ENCODE results near the gene KIF3C. TPM values are rescaled to one million over a fixed set of nuclear protein-coding genes. Genes with fewer than 3 reads are reported as not detected.

KIF3C gene
- total RNA-seq, 1 experiment from 2014 or later: 12.8 TPM

- Histone ChIP-seq H3F3A (ENCODE audit: low read length, unreplicated experiment) (no peaks in the 10 kb centered on the region), H3K9me3 (ENCODE audit: low read length) (no peaks in the 10 kb centered on the region), H3K79me2 (ENCODE audit: low read length) (no peaks in the 10 kb centered on the region), H3K27me3 (ENCODE audit: low read length) (no peaks in the 10 kb centered on the region), H3K4me1 (ENCODE audit: insufficient read depth, low read length) (no peaks in the 10 kb centered on the region), H3K9me2 (replicated peaks; ENCODE audit: low read length) (no peaks in the 10 kb centered on the region), H3K27ac (ENCODE audit: low read length) (no peak overlapping the region), H3K4me2 (ENCODE audit: low read length) (no peak overlapping the region), H3K9ac (ENCODE audit: low read length) (no peak overlapping the region), H3K36me3 (ENCODE audit: low read depth, low read length) (no peaks in the 10 kb centered on the region), H4K20me1 (ENCODE audit: low read length) (no peaks in the 10 kb centered on the region), H3K4me3 (ENCODE audit: low read length) (no peak overlapping the region), H2AFZ (ENCODE audit: low read length) (no peak overlapping the region)
- TF ChIP-seq EZH2 (IDR thresholded peaks at IDR 0.05; ENCODE audit: low read length, unreplicated experiment) (no peak), CTCF (conservative IDR thresholded peaks at IDR 0.05; ENCODE audit: low read depth, low read length) (no peak), EZH2phosphoT487 (IDR thresholded peaks at IDR 0.05; ENCODE audit: borderline replicate concordance, low read length) (no peak)
- CTCF ChIA-PET: no interaction called here
- ATAC-seq: no peak
- intact Hi-C loops (cut with micrococcal nuclease): no loop called here
- no TSS peak for BruUV-seq (replicated peaks)
- no peak for DNase-seq
- POLR2A ChIA-PET (ENCODE audit: unreplicated experiment): no interaction called here
Observed at GRCh38 chr2:26024260-26024659, 42.0 kb upstream of the KIF3C start.

GRCh38 chr2:26020231-26020640, 37.9 kb upstream of the KIF3C start:
- BruUV-seq (replicated peaks): no TSS peak
- H3K4me3 ChIP-seq (ENCODE audit: low read length): no peak overlapping the region
- ChIA-PET POLR2A (ENCODE audit: unreplicated experiment) (interaction anchor here (0.5 kb wide), 1 partner anchor 368 kb away, joined by 4 read pairs; no protein-coding TSS in a partner anchor), CTCF (interaction anchor here (0.6 kb wide), 1 partner anchor 28 kb away, joined by 3 read pairs; no protein-coding TSS in a partner anchor)
- peaks cover 6% of the 10 kb centered on the region for H3F3A ChIP-seq (ENCODE audit: low read length, unreplicated experiment)
- H3K9me3 ChIP-seq (ENCODE audit: low read length): no peaks in the 10 kb centered on the region
- no peaks in the 10 kb centered on the region for H3K27me3 ChIP-seq (ENCODE audit: low read length)
- H4K20me1 ChIP-seq (ENCODE audit: low read length): no peaks in the 10 kb centered on the region
- H2AFZ ChIP-seq (ENCODE audit: low read length): no peak overlapping the region
- no peak overlapping the region for H3K4me2 ChIP-seq (ENCODE audit: low read length)
- no peak for TF ChIP-seq CTCF (conservative IDR thresholded peaks at IDR 0.05; ENCODE audit: low read depth, low read length)
- TF ChIP-seq EZH2 (IDR thresholded peaks at IDR 0.05; ENCODE audit: low read length, unreplicated experiment): no peak
- TF ChIP-seq EZH2phosphoT487 (IDR thresholded peaks at IDR 0.05; ENCODE audit: borderline replicate concordance, low read length): no peak
- no peaks in the 10 kb centered on the region for H3K9me2 ChIP-seq (replicated peaks; ENCODE audit: low read length)
- no peaks in the 10 kb centered on the region for H3K36me3 ChIP-seq (ENCODE audit: low read depth, low read length)
- intact Hi-C loops (cut with micrococcal nuclease): no loop called here
- peaks cover 17% of the 10 kb centered on the region for H3K4me1 ChIP-seq (ENCODE audit: insufficient read depth, low read length)
- H3K27ac ChIP-seq (ENCODE audit: low read length): no peak overlapping the region
- no peak for DNase-seq
- no peaks in the 10 kb centered on the region for H3K79me2 ChIP-seq (ENCODE audit: low read length)
- no peak overlapping the region for H3K9ac ChIP-seq (ENCODE audit: low read length)
- ATAC-seq: no peak

- Histone ChIP-seq H3K9ac (ENCODE audit: low read length) (0 out of 2 replicates have a peak overlapping the region, but pooled peaks have one; percentile 4), H3F3A (ENCODE audit: low read length, unreplicated experiment) (peaks cover 8% of the 10 kb centered on the region), H3K27ac (ENCODE audit: low read length) (peak overlapping the region; percentile 77), H3K4me3 (ENCODE audit: low read length) (peak overlapping the region; percentile 13; the same call in 1 of the 2 replicates), H2AFZ (ENCODE audit: low read length) (no peak overlapping the region), H3K36me3 (ENCODE audit: low read depth, low read length) (no peaks in the 10 kb centered on the region), H3K79me2 (ENCODE audit: low read length) (no peaks in the 10 kb centered on the region), H3K9me3 (ENCODE audit: low read length) (no peaks in the 10 kb centered on the region), H3K4me2 (ENCODE audit: low read length) (peak overlapping the region; percentile 65), H4K20me1 (ENCODE audit: low read length) (no peaks in the 10 kb centered on the region), H3K4me1 (ENCODE audit: insufficient read depth, low read length) (peaks cover 24% of the 10 kb centered on the region), H3K27me3 (ENCODE audit: low read length) (no peaks in the 10 kb centered on the region), H3K9me2 (replicated peaks; ENCODE audit: low read length) (no peaks in the 10 kb centered on the region)
- TF ChIP-seq EZH2phosphoT487 (IDR thresholded peaks at IDR 0.05; ENCODE audit: borderline replicate concordance, low read length): no peak
- no peak for TF ChIP-seq EZH2 (IDR thresholded peaks at IDR 0.05; ENCODE audit: low read length, unreplicated experiment)
- no peak for TF ChIP-seq CTCF (conservative IDR thresholded peaks at IDR 0.05; ENCODE audit: low read depth, low read length)
- ATAC-seq (peak; percentile 100), DNase-seq (peak; percentile 92)
- intact Hi-C loops (cut with micrococcal nuclease): no loop called here
- CTCF ChIA-PET: no interaction called here
- POLR2A ChIA-PET (ENCODE audit: unreplicated experiment): interaction anchor here (0.5 kb wide), 1 partner anchor 13 kb away, joined by 8 read pairs; no protein-coding TSS in a partner anchor
- no TSS peak for BruUV-seq (replicated peaks)
Observed at GRCh38 chr2:26018184-26019055, 36.1 kb upstream of the KIF3C start.

Measured in PC-3 (cell line).